H1 (cell line): ENCODE results near the gene PLPP4. TPM values are rescaled to one million over a fixed set of nuclear protein-coding genes. Genes with fewer than 3 reads are reported as not detected.

ENCODE experiments used
- ASH2L ChIP-seq: fragments of 200-600, 300-600 bp; sonication (generic); IDR thresholded peaks from one replicate; pipeline ENCODE4 v1.7.1; 2017; ENCODE audit warnings: low read length
- E2F6 ChIP-seq: IDR thresholded peaks from 2 replicates; pipeline ENCODE4 v1.6.1; 2012; ENCODE audit warnings: inconsistent platforms
- JUND ChIP-seq: IDR thresholded peaks from 2 replicates; pipeline ENCODE4 v1.6.1; 2011; ENCODE audit warnings: mild to moderate bottlenecking, improper control_type of control experiment, low read length
- SIN3A ChIP-seq, 2 experiments: IDR thresholded peaks in 1 of 2; conservative IDR thresholded peaks in 1 of 2; 2 replicates each; pipeline ENCODE4 v1.6.1; 2011 to 2012; ENCODE audit warnings: low read length in 2 of 2, improper control_type of control experiment in 1 of 2, low read depth in 1 of 2, mild to moderate bottlenecking in 1 of 2
- polyA plus RNA-seq, 7 experiments: library from polyadenylated mRNA; depleted of rRNA in 3 of 7; stranded (reverse) in 5 of 7; unstranded in 2 of 7; fragments of >200 nt in 5 of 7; fragments of 200-250 nt in 2 of 7; gene quantifications; 1 replicate in 5 of 7; 2 replicates in 1 of 7; 4 replicates in 1 of 7; pipeline versions ENCODE4 v1.2.1 to v1.2.3, GENCODE V29; 2011 to 2013; ENCODE audit warnings: missing spikeins in 2 of 7, mixed read lengths in 2 of 7
- total RNA-seq: library from RNA; stranded (reverse); fragmentation: NEBNext Ultra II Directional; extraction: Animal tissue kit (Norgen Biotek cat#: 25700); gene quantifications from 2 replicates; pipeline ENCODE4 v1.2.1, GENCODE V29; 2021

Gene PLPP4
- total and polyA plus RNA-seq, 2 of the 8 experiments (the other 6 are each of a cell fraction or from before 2014, with no cell fraction given) = 0.30 TPM; not detected in 1

- no peak for TF ChIP-seq SIN3A (conservative IDR thresholded peaks at IDR 0.05 in 1 of 2, IDR thresholded peaks at IDR 0.05 in 1 of 2; ENCODE audit: low read depth in 1 of 2, low read length in 2 of 2)
- TF ChIP-seq JUND = no peak
- TF ChIP-seq E2F6 = no peak
- no peak for TF ChIP-seq ASH2L
These were observed 19.1 kb downstream of the PLPP4 start (continued) for GRCh38 chr10:120475844-120476791.
